ENCODE data around the gene CDHR2. TPM values are rescaled to one million over a fixed set of nuclear protein-coding genes. Genes with fewer than 3 reads are reported as not detected.
A peak's percentile ranks its signal among the peaks of the same experiment; 100 is the strongest.

Gene CDHR2
- total RNA-seq, 4 donors from 2014 or later = 0.15 TPM; not detected in 3

DNA sequence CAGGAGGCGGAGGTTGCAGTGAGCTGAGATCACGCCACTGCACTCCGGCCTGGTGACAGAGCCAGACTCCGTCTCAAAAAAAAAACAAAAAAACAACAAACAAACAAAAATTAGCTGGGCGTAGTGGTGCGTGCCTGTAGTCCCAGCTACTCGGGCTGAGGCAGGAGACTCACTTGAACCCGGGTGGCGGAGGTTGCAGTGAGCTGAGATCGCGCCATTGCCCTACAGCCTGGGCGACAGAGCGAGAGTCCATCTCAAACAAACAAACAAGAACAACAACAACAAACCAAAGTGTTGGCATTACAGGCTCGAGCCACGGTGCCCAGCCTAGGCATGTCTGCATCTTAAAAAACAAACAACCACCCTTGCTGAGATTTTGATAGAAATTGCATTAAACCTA lies 24.2 kb upstream of the CDHR2 start:
- 54 to 85% methylated on average over 2 to 6 of the region's 15 CpGs for WGBS, 2 donors (ENCODE audit: low coverage in 1 of 2)
- H3K27me3 ChIP-seq = no peaks in the 10 kb centered on the region
- no peak for ATAC-seq
- H3K36me3 ChIP-seq = peaks cover 0 to 37% of the 10 kb centered on the region in 2 donors
- H3K27ac ChIP-seq = no peak overlapping the region
- H3K4me1 ChIP-seq = peaks cover 0 to 18% (median 4%) of the 10 kb centered on the region in 3 donors
- no peaks in the 10 kb centered on the region for H3K9me3 ChIP-seq
- no peak for TF ChIP-seq POLR2AphosphoS5 (IDR thresholded peaks at IDR 0.05)
- H3K4me3 ChIP-seq = no peak overlapping the region

DNA sequence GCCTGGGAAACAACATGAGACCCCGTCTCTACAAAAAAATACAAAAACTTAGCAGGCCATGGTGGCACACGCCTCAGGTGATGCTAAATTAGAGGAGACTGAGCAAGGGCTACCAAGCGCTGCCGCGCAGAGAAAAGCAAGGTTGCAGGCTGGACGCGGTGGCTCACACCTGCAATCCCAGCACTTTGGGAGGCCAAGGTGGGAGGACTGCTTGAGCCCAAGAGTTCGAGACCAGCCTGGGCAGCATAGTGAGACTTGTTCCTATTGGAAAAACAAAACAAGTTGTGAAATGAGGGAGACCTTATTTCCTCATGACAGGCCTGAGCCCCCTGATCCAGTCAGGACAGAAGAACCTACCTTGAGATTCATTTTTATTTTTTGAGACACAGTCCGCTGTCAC lies 23.5 kb upstream of the CDHR2 start:
- Histone ChIP-seq H3K36me3 (peaks cover 0 to 44% of the 10 kb centered on the region in 2 donors), H3K9me3 (no peaks in the 10 kb centered on the region), H3K27me3 (no peaks in the 10 kb centered on the region), H3K4me3 (no peak overlapping the region), H3K4me1 (peaks cover 0 to 25% (median 4%) of the 10 kb centered on the region in 3 donors), H3K27ac (no peak overlapping the region)
- WGBS, 2 donors (ENCODE audit: low coverage in 1 of 2) = 92 to 100% methylated on average over 1 to 9 of the region's 9 CpGs
- ATAC-seq = no peak
- no peak for TF ChIP-seq POLR2A (IDR thresholded peaks at IDR 0.05)
- TF ChIP-seq POLR2AphosphoS5 (IDR thresholded peaks at IDR 0.05) = no peak

DNA sequence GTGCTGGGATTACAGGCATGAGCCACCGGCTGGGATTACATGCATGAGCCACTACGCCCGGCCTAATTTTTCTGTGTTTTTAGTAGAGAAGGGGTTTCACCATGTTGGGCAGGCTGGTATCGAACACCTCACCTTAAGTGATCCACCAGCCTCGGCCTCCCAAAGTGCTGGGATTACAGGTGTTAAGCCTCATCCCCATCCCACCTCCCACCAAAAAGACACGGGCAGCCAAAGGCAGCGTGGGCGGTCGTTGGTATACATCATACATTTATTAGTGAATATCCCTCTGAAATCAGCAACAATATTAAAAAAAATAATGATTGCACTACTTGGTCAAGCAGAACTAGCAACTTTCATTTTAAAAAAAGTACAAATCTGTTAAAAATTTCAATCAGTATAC lies 22.7 kb upstream of the CDHR2 start:
- no peak overlapping the region for H3K4me3 ChIP-seq
- 87 to 90% methylated on average over 6 to 7 of the region's 9 CpGs for WGBS, 2 donors (ENCODE audit: low coverage in 1 of 2)

DNA sequence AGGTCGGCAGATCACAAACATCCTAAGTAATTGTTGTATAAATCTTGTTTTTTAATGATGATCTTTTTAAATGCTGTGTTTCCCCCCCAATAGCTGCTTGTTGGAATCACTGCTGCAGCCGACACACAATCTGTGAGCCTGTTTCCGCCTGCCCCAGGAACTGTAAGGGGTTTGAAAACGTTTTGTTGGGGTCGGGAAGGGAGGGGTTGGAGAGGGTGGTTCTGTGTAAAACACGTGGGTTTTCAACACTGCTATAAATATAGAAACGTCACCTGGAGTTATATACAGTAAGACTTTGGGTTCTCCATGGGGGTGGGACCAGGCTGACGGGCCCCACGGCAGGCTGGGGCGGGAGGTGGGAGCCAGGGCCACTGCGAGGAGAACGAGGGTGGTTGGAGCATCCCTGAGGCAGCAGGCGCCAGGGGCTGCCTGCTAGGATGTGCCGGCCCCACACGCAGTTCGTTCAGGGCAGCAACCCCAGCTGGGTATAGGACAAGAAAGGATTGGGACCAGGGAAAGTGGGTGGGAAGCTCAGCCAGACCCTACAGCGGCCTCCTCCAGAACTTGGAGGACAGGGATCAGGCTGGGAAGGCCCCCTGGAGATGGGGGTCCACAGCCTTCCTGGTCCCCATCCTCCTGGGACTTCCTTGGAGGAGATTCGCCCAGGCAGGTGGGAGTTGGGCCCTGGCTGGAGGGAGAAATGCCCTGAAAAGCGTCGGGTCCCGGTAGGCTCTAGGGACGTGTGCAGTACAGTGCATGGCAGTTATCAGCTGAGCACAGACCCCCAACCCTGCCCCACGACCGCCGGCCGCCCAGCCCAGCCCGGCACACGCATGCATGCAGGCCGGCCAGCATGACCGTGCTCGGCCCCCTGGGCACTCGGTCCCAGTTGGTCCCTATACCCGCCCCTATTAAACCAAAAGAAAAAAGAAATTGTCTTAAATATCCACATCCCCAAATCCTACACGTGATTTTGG lies 21.6 kb upstream of the CDHR2 start:
- H3K27ac ChIP-seq = no peak overlapping the region
- H3K27me3 ChIP-seq = no peaks in the 10 kb centered on the region
- ATAC-seq = no peak
- WGBS, 2 donors (ENCODE audit: low coverage in 1 of 2) = 46 to 63% methylated on average over 7 to 11 of the region's 34 CpGs
- H3K36me3 ChIP-seq = peaks cover 0 to 59% of the 10 kb centered on the region in 2 donors
- no peak overlapping the region for H3K4me3 ChIP-seq
- TF ChIP-seq POLR2A (IDR thresholded peaks at IDR 0.05) (no peak), POLR2AphosphoS5 (IDR thresholded peaks at IDR 0.05) (no peak), EP300 (IDR thresholded peaks at IDR 0.05) (no peak)
- TF ChIP-seq, protein P1, sequence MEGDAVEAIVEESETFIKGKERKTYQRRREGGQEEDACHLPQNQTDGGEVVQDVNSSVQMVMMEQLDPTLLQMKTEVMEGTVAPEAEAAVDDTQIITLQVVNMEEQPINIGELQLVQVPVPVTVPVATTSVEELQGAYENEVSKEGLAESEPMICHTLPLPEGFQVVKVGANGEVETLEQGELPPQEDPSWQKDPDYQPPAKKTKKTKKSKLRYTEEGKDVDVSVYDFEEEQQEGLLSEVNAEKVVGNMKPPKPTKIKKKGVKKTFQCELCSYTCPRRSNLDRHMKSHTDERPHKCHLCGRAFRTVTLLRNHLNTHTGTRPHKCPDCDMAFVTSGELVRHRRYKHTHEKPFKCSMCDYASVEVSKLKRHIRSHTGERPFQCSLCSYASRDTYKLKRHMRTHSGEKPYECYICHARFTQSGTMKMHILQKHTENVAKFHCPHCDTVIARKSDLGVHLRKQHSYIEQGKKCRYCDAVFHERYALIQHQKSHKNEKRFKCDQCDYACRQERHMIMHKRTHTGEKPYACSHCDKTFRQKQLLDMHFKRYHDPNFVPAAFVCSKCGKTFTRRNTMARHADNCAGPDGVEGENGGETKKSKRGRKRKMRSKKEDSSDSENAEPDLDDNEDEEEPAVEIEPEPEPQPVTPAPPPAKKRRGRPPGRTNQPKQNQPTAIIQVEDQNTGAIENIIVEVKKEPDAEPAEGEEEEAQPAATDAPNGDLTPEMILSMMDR (IDR thresholded peaks at IDR 0.05) = no peak
- H3K4me1 ChIP-seq = peaks cover 0 to 43% (median 10%) of the 10 kb centered on the region in 3 donors
- no peaks in the 10 kb centered on the region for H3K9me3 ChIP-seq

More for the DNA sequence above, 22.7 kb upstream of the CDHR2 start:
- peaks cover 0 to 52% of the 10 kb centered on the region in 2 donors for H3K36me3 ChIP-seq
- TF ChIP-seq POLR2A (IDR thresholded peaks at IDR 0.05) = no peak
- TF ChIP-seq, protein P1 (IDR thresholded peaks at IDR 0.05) = no peak
- TF ChIP-seq EP300 (IDR thresholded peaks at IDR 0.05) = no peak
- no peak for TF ChIP-seq POLR2AphosphoS5 (IDR thresholded peaks at IDR 0.05)
- H3K9me3 ChIP-seq = no peaks in the 10 kb centered on the region
- H3K27me3 ChIP-seq = no peaks in the 10 kb centered on the region
- H3K4me1 ChIP-seq = peaks cover 0 to 33% (median 7%) of the 10 kb centered on the region in 3 donors
- H3K27ac ChIP-seq = no peak overlapping the region
- ATAC-seq = no peak

DNA sequence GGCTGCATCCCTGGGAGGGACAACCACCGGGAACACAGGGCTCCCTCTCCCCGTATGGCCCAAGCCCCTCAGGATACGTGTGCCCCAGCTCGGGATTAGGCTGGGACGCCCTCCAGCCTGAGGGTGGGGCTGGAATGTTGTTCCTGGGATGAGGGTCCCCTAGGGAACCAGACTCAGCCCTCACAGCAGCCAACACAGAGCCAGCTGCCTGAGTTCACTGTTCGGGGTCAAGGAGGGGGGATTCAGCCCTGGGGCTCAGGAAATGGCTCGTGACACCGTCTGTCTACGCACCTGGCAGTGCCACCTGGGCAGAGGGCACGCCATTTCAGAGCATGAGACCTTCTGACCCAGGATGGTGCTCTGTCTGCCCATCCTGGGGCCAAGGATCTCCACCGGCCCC lies 20.8 kb upstream of the CDHR2 start:
- peak; percentile 40 for ATAC-seq
- H3K27ac ChIP-seq = peak overlapping the region in 1 of 4 donors; percentile 3
- no peak overlapping the region for H3K4me3 ChIP-seq
- H3K4me1 ChIP-seq = peaks cover 0 to 51% (median 16%) of the 10 kb centered on the region in 3 donors
- no peaks in the 10 kb centered on the region for H3K27me3 ChIP-seq
- no peak for TF ChIP-seq POLR2A (IDR thresholded peaks at IDR 0.05)
- TF ChIP-seq POLR2AphosphoS5 (IDR thresholded peaks at IDR 0.05) = no peak
- TF ChIP-seq, protein P1 (IDR thresholded peaks at IDR 0.05) = no peak
- no peak for TF ChIP-seq EP300 (IDR thresholded peaks at IDR 0.05)
- peaks cover 0 to 59% of the 10 kb centered on the region in 2 donors for H3K36me3 ChIP-seq
- WGBS, 2 donors (ENCODE audit: low coverage in 1 of 2) = 35 to 40% methylated on average over 1 to 5 of the region's 11 CpGs
- no peaks in the 10 kb centered on the region for H3K9me3 ChIP-seq
